Panc1 (cell line): Measurements from ENCODE around the gene LCE1F.

ENCODE experiments used
- CTCF ChIP-seq: fragments of 450-650 bp; IDR thresholded peaks from 2 replicates; pipeline ENCODE4 v1.5.1; 2017; ENCODE audit warnings: mild to moderate bottlenecking
- POLR2AphosphoS5 ChIP-seq: IDR thresholded peaks from 2 replicates; pipeline ENCODE4 v1.6.1; 2012; ENCODE audit warnings: mild to moderate bottlenecking, low read depth, low read length, moderate library complexity
- SIN3A ChIP-seq: IDR thresholded peaks from 2 replicates; pipeline ENCODE4 v1.6.1; 2012; ENCODE audit warnings: low read depth, mild to moderate bottlenecking, low read length, moderate library complexity, borderline replicate concordance; ENCODE audit not compliant: insufficient read depth
- TCF7L2 ChIP-seq: IDR thresholded peaks from 2 replicates; pipeline ENCODE4 v1.6.1; 2011; ENCODE audit warnings: mild to moderate bottlenecking, low read depth, low read length, inconsistent platforms

DNA sequence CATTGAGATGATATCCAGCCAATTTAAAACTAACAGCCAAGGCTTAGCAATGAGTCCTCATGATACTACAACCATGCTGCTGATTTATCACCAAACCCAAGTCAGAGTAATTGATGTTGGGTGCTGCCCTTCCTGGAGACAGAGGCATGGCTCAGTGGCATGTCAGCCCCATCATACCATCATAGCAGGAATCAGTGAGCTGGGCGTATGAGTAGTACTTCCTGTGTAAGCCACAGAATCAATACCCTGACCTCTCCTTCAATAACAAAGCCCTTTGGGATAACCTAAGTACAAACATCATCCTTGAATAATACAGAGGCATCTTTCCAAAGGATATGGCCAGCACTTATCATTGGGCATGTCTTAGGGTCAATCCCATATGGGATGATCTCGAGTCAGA, 8.2 kb downstream of the LCE1F start:
- no peak for TF ChIP-seq CTCF
- TF ChIP-seq POLR2AphosphoS5 = no peak
- no peak for TF ChIP-seq TCF7L2
- TF ChIP-seq SIN3A = no peak
